GM19238 (cell line): ENCODE data around the gene HRH3.

ENCODE experiments used
- DNase-seq: peaks from one replicate; pipeline ENCODE4 v3.0.0; 2011; ENCODE audit warnings: low spot score; ENCODE audit not compliant: insufficient read length

Gene HRH3

GRCh38 chr20:62244644-62245108, 24.6 kb upstream of the HRH3 start:
- DNase-seq: no peak

- DNase-seq: no peak
These were observed 23.9 kb upstream of the HRH3 start for GRCh38 chr20:62243906-62244515.

- DNase-seq: no peak
These were observed 23.0 kb upstream of the HRH3 start for GRCh38 chr20:62243106-62243505.

- no peak for DNase-seq
These were observed 22.1 kb upstream of the HRH3 start for GRCh38 chr20:62242176-62242575.

- DNase-seq: no peak
These were observed 21.4 kb upstream of the HRH3 start for GRCh38 chr20:62241506-62241905.

- DNase-seq: no peak
These were observed 20.1 kb upstream of the HRH3 start for GRCh38 chr20:62240020-62240685.

GRCh38 chr20:62239278-62239879, 19.3 kb upstream of the HRH3 start:
- DNase-seq: no peak

- peak; percentile 46 for DNase-seq
These were observed 18.6 kb upstream of the HRH3 start for GRCh38 chr20:62238569-62239277.

- peak; percentile 100 for DNase-seq
These were observed 17.9 kb upstream of the HRH3 start, which contains the start of gene OSBPL2 for GRCh38 chr20:62237801-62238568. Gene OSBPL2 (plus strand): TSS chr20:62238521. CDS start chr20:62256185, 17,664 bp downstream.

- DNase-seq: no peak
These were observed 17.4 kb upstream of the HRH3 start for GRCh38 chr20:62237514-62237800.

GRCh38 chr20:62236766-62237513, 16.9 kb upstream of the HRH3 start:
- no peak for DNase-seq

- no peak for DNase-seq
These were observed 16.1 kb upstream of the HRH3 start for GRCh38 chr20:62236200-62236599.

GRCh38 chr20:62235777-62236157, 15.7 kb upstream of the HRH3 start:
- no peak for DNase-seq

- no peak for DNase-seq
These were observed 15.1 kb upstream of the HRH3 start for GRCh38 chr20:62235001-62235776.

- no peak for DNase-seq
These were observed 14.3 kb upstream of the HRH3 start for GRCh38 chr20:62234339-62234738.

GRCh38 chr20:62233684-62234083, 13.6 kb upstream of the HRH3 start:
- no peak for DNase-seq

GRCh38 chr20:62232770-62233645, 12.9 kb upstream of the HRH3 start:
- no peak for DNase-seq

- DNase-seq: no peak
These were observed 12.1 kb upstream of the HRH3 start for GRCh38 chr20:62232194-62232593.

GRCh38 chr20:62231292-62231691, 11.2 kb upstream of the HRH3 start:
- DNase-seq: no peak
